ENCODE measurements around the gene HMGCS1. TPM values are rescaled to one million over a fixed set of nuclear protein-coding genes. Genes with fewer than 3 reads are reported as not detected.

The HMGCS1 gene
- total RNA-seq, 2 experiments from 2014 or later, result 43.3 to 52.7 TPM

- DNase-seq (no peak), ATAC-seq (ENCODE audit: poor library complexity) (no peak)
- Mint-ChIP-seq H3K36me3 (ENCODE audit: low read depth) (peaks cover 9% of the 10 kb centered on the region), H3K27me3 (no peaks in the 10 kb centered on the region), H3K27ac (no peak overlapping the region), H3K9me3 (peaks cover 7% of the 10 kb centered on the region), H3K4me1 (ENCODE audit: low read depth) (no peaks in the 10 kb centered on the region), H3K4me3 (no peak overlapping the region)
- Histone ChIP-seq H3K27ac (ENCODE audit: low read depth in 1 of 2, low read length in 2 of 2) (no peak overlapping the region), H3K9me3 (ENCODE audit: control insufficient read depth in 1 of 2, insufficient read depth in 1 of 2, low read length in 2 of 2) (peaks cover 0 to 4% of the 10 kb centered on the region in 2 experiments), H3K4me1 (ENCODE audit: insufficient read depth, low read length) (no peaks in the 10 kb centered on the region), H3K4me3 (ENCODE audit: low read length) (no peak overlapping the region), H3K36me3 (ENCODE audit: insufficient read depth, low read length) (no peaks in the 10 kb centered on the region), H3K27me3 (ENCODE audit: control insufficient read depth in 1 of 2, insufficient read depth in 2 of 2, low read length in 2 of 2) (no peaks in the 10 kb centered on the region)
- TF ChIP-seq, protein P1, sequence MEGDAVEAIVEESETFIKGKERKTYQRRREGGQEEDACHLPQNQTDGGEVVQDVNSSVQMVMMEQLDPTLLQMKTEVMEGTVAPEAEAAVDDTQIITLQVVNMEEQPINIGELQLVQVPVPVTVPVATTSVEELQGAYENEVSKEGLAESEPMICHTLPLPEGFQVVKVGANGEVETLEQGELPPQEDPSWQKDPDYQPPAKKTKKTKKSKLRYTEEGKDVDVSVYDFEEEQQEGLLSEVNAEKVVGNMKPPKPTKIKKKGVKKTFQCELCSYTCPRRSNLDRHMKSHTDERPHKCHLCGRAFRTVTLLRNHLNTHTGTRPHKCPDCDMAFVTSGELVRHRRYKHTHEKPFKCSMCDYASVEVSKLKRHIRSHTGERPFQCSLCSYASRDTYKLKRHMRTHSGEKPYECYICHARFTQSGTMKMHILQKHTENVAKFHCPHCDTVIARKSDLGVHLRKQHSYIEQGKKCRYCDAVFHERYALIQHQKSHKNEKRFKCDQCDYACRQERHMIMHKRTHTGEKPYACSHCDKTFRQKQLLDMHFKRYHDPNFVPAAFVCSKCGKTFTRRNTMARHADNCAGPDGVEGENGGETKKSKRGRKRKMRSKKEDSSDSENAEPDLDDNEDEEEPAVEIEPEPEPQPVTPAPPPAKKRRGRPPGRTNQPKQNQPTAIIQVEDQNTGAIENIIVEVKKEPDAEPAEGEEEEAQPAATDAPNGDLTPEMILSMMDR (IDR thresholded peaks at IDR 0.05), result no peak
- intact Hi-C loops (cut with DNase I, micrococcal nuclease), result no loop called here
- POLR2A ChIA-PET, result no interaction called here
- CTCF ChIA-PET, result no interaction called here
These were observed 44.7 kb upstream of the HMGCS1 start for GRCh38 chr5:43357878-43358281.

GRCh38 chr5:43357067-43357466 is 43.9 kb upstream of the HMGCS1 start:
- Histone ChIP-seq H3K9me3 (ENCODE audit: control insufficient read depth in 1 of 2, insufficient read depth in 1 of 2, low read length in 2 of 2) (peaks cover 0 to 4% of the 10 kb centered on the region in 2 experiments), H3K4me1 (ENCODE audit: insufficient read depth, low read length) (no peaks in the 10 kb centered on the region), H3K36me3 (ENCODE audit: insufficient read depth, low read length) (no peaks in the 10 kb centered on the region), H3K27me3 (ENCODE audit: control insufficient read depth in 1 of 2, insufficient read depth in 2 of 2, low read length in 2 of 2) (no peaks in the 10 kb centered on the region), H3K27ac (ENCODE audit: low read depth in 1 of 2, low read length in 2 of 2) (no peak overlapping the region), H3K4me3 (ENCODE audit: low read length) (no peak overlapping the region)
- no peaks in the 10 kb centered on the region for H3K4me1 Mint-ChIP-seq (ENCODE audit: low read depth)
- no peak overlapping the region for H3K27ac Mint-ChIP-seq
- POLR2A ChIA-PET, result no interaction called here
- ATAC-seq (ENCODE audit: poor library complexity) (no peak), DNase-seq (no peak)
- peaks cover 7% of the 10 kb centered on the region for H3K9me3 Mint-ChIP-seq
- H3K36me3 Mint-ChIP-seq (ENCODE audit: low read depth), result peaks cover 9% of the 10 kb centered on the region
- H3K27me3 Mint-ChIP-seq, result no peaks in the 10 kb centered on the region
- CTCF ChIA-PET, result no interaction called here
- intact Hi-C loops (cut with DNase I, micrococcal nuclease), result no loop called here
- H3K4me3 Mint-ChIP-seq, result no peak overlapping the region
- TF ChIP-seq, protein P1 (IDR thresholded peaks at IDR 0.05), result no peak

DNA sequence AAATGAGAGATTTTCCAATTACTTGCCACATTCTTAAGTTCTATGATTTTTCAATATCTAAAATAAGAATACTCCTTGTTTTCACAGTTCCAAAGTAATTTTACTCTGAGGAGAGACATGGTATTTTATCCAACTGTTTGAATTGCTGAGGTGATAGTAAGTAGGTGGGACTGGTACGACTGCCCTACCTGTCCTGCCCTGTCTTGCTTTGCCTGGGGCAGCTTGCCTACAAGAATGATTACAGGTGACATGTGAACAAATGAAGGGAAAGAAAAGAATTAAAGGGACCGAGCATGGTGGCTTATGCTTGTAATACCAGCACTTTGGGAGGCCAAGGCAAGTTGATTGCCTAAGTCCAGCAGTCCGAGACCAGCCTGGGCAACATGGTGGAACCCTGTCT is 41.6 kb upstream of the HMGCS1 start:
- ChIA-PET POLR2A (no interaction called here), CTCF (no interaction called here)
- Histone ChIP-seq H3K27me3 (ENCODE audit: control insufficient read depth in 1 of 2, insufficient read depth in 2 of 2, low read length in 2 of 2) (no peaks in the 10 kb centered on the region), H3K4me3 (ENCODE audit: low read length) (no peak overlapping the region), H3K27ac (ENCODE audit: low read depth in 1 of 2, low read length in 2 of 2) (no peak overlapping the region), H3K4me1 (ENCODE audit: insufficient read depth, low read length) (no peaks in the 10 kb centered on the region), H3K36me3 (ENCODE audit: insufficient read depth, low read length) (no peaks in the 10 kb centered on the region), H3K9me3 (ENCODE audit: control insufficient read depth in 1 of 2, insufficient read depth in 1 of 2, low read length in 2 of 2) (no peaks in the 10 kb centered on the region)
- intact Hi-C loops (cut with DNase I, micrococcal nuclease), result no loop called here
- no peak overlapping the region for H3K4me3 Mint-ChIP-seq
- H3K9me3 Mint-ChIP-seq, result peaks cover 2% of the 10 kb centered on the region
- TF ChIP-seq, protein P1 (IDR thresholded peaks at IDR 0.05), result no peak
- no peak overlapping the region for H3K27ac Mint-ChIP-seq
- H3K27me3 Mint-ChIP-seq, result no peaks in the 10 kb centered on the region
- ATAC-seq (ENCODE audit: poor library complexity) (no peak), DNase-seq (no peak)
- H3K4me1 Mint-ChIP-seq (ENCODE audit: low read depth), result no peaks in the 10 kb centered on the region
- no peaks in the 10 kb centered on the region for H3K36me3 Mint-ChIP-seq (ENCODE audit: low read depth)
